Inflammatory macrophage treated with lipopolysaccharide for 4 hours (primary cell): ENCODE results near the gene DENND4A.
"Not testable (repeated sequence)": the region's sequence is repeated elsewhere in the genome, so short reads cannot be mapped to it uniquely, and the experiment has no call there.

ENCODE experiments used
- DNase-seq: peaks from one replicate; pipeline ENCODE4 v3.0.0-alpha.2; 2020

Gene DENND4A

DNA sequence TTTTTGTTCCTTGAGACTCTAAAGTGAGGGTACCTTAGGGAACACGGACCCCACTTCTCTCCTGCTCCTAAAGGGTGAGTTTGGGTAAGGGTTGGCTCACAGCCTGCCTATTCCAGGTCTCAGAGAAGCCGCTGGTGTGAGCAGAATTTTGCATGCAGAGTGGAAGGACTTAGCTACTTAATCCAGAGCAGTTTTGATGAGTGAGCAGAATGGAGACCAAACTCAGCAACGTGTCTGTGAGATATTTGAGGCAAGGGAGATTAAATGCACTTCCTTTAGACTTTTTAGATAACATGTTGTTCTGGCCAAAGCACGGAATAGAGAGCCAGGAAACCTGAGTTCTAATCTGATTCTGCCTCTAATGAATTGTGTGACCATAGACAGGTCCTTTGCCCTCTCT, 165.2 kb downstream of the DENND4A start:
- DNase-seq = no peak

DNA sequence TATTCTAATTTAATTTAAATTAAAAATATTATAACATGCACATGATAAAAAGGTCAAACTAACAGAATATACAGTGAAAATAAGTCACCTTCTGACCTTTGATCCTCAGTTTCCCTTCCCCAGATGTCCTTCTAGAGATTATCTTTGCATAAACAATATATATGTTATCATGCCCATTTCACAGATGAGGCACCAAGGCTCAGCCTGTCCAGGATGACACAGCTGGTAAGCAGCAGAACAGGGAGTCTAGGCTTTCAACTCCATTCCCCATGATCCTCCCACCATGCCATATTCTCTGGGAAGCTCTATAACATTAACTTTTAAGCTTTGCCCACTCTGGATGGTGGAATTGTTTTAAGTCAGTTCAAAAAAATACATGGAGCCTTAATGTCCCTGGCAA, 169.0 kb downstream of the DENND4A start:
- DNase-seq = no peak

DNA sequence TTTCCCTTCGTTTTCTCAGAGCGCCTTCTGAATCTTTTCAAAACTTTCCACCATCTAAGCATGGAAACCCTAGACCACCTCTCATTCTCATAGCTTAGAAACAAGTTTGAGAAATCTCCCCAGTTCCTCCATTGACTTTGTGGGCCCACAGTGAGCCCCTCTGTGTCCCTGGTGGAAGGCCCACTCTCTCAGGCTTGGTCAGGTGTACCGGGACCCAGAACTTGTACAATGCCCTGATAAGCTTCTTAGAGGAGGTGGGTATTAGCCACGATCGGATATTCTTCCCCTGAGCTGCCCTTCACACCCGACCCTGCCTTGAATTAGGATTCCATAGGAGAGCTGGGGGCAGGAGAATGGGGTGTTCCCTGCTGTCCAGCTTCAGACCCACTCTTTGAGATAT, 170.5 kb downstream of the DENND4A start, which contains the start of gene SLC24A1:
TSS of gene SLC24A1 (plus strand) at position 301 of the 400 bp plus-strand sequence. CDS start 2,143 bp downstream, outside the sequence.
- no peak for DNase-seq

DNA sequence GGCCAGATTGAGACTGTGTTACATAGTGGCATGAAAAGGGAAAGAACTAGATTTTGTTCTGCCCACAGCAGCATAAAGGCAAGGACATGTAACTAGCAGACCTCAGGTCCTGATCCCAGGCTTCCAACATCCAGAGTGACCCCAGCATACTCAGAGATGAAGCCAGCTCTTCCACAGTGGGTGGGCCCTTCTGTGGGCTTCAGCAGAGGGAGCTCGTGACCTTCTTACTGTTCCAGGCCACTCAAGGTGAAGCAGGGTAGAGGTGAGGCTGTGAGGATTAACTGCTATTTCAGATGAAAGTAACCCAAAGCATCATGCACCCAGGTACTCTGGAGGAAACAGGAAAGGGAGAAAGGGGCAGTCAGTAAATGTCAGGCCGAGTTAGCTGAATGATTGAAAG, 171.3 kb downstream of the DENND4A start:
- no peak for DNase-seq

DNA sequence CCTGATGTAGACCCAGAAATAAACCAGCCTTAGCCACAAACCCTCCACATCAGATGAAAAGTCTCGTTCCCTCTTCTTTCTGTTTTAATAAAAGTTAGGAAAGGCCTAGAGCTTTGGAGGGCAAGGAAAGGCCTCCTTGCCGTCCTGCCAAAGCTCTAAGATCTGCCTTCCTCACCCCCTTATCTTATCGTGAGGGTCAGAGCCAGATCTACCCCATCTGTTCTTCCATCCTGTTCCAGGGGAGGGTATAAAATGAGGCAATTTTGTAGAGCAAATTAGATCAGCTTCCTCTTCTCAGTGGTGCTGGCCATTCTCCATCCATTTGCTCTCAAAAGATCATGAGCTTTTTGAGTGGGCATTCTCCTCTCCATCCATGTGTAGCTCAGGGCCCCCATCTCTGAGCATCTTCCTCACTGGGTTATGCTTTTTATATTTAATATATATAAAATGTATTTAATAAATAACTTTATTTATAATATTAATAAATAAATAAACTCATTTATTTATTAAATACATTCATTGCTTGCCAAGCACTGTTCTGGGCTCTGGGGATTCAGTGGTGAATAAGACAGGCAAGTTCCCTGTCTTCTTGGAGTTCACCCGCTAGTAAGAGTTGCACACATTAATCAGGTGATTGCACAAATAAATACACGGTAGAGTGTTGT, 172.3 kb downstream of the DENND4A start:
- no peak for DNase-seq

DNA sequence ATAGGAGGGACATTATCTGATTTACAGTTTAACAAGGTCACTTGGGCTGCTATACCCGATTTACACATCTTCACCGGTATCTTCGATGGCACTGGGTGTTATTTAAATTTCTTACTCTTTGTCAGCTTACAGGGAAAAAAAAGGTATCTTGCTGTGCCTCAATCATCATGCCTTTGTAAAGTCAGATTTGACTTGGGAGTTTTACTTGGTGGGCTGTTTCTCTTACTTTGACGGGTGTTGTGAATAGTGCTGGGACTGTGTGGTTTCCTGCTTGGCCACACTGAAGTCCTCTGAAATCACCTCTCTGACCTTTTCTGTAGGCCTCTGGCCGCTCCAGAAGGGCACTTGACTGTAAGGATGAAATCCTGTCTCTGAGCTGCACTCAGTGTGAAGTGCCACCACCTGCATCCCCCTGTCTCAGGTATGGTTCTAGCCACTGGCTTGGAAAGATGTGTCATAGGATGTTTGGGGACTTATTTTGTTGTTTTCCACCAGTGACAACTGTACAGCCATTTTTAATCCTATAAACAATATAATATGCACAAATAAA, 173.5 kb downstream of the DENND4A start:
- no peak for DNase-seq

DNA sequence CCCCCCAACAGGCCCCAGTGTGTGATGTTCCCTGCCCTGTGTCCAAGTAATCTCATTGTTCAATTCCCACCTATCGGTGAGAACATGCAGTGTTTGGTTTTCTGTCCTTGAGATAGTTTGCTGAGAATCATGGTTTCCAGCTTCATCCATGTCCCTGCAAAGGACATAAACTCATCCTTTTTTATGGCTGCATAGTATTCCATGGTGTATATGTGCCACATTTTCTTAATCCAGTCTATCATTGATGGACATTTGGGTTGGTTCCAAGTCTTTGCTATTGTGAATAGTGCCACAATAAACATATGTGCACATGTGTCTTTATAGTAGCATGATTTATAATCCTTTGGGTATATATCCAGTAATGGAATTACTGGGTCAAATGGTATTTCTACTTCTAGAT, 176.2 kb downstream of the DENND4A start:
- DNase-seq = not testable (repeated sequence)

DNA sequence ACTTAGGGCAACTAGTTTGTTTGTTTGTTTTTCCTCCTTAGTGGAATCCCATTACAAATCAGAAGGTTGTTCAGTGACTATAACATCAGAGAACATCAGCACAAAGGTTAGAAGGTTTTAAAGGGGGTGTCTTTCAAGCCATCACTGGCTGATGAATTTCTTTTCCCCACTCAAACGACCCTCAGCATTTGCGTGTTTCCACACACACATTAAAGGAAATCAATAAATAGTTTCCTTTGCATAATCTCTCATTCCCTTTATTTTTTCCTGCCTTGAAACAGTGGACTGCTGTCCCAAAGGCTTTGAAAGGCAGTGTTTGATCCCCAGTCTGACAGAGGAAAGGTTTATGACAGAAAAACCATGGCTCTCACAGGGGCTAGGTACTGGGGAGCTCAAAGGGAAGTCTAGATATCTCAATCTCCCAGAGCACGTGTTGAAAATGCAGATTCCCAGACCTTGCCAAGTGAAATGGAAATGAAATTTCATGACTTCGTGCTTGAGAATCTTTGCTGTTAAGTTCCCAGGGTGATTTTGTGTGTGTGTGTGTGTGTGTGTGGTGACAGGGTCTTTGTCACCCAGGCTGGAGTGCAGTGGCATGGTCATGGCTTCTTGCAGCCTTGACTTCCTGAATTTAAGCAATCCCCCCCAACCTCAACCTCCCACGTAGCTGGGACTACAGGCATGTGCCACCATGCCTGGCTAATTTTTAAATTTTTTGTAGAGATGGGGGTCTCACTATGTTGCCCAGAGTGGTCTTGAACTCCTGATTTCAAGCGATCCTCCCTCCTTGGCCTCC, 178.9 kb downstream of the DENND4A start:
- DNase-seq = peak; percentile 62

DNA sequence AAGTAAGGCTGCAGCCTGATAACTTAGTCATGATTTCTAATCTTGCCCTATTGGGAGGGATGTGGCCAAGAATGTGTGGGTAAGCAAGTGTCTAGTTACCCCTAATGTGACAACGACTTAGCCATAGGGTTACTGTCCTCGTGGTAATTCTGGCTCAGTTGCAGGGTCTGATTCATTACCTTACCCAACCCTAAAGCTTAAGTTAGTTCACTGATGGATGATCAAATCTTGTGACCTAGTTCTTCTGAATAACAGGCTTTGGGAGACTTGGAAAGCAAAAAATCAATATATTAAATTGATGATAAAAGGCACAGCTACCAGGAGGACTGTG, 179.5 kb downstream of the DENND4A start:
- DNase-seq = peak; percentile 59

DNA sequence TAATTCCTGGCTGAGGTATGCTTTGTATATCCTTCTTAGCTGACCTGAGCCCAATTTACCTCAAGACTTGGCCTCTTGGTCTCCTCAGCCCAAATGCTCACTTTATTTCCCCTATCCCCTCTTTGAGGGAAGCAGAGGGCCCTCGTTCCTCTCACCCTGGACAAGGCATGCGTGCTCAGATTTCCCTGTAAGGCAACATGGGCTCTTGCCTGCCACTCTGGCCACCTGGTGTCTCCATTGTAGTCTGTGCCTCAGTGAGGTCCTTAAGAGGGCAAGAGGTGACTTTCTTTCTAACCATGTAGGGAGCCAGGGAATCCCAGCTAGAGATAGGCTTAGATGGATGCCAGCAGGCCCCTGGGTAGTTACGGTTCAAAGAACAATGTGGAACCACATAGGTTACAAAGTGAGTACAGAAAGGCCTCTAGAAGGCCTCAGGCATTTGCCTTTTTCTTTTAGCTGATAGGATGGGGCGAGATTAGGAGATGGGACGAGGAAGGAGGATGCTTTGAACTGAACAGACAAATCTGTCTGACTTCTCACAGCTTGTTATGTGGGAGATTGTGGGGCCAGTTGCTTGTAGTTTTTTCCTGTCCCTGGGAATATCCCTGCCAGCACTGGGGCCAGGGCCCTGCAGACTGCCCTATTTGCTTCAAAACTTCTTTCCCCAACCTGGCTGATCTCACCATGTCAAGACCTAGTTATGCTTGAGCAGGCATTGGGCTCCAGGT, 180.0 kb downstream of the DENND4A start:
- DNase-seq = no peak

DNA sequence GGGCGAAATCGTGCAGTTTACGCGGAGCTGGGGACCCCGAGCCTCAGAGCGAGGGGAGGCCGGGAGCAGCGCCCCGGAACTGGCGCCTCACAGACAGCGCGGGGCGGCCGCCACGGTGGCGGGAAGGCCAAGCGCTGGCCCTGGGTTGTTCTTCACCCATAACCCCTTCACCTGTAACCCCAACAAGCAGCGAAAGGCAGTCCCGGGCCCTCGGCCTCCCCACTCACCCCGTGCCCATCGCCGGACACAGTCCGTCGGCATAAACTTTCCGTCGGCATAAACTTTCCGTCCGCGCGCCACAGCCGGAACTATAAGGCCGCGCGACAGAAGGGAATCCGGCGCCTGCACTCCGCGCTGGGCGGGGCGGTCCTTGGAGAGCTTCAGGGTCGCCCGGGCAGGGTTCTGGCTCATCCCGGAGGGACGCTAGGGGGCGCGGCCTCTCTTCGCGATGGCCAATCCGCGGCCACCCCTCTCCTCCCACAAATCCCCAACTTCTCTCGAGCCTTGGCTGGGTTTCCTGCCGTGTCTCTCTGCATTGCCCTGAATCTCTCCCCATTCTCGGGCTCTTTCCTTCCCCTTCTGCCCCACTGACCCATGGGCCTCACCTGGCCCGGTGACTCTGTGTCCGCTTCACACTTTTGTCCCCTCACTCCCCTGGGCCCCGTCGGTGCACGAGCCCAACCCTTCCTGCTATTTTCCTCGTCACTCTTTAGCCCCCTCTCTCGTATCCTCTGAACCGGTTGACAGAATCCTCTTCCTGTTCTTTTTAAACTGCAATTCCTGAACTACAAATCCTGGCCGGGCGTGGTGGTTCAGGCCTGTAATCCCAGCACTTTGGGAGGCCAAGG, 181.0 kb downstream of the DENND4A start, which contains the start of gene INTS14:
TSS of gene INTS14 (minus strand) at position 261 of the 848 bp plus-strand sequence. CDS start 3,751 bp downstream, outside the sequence.
- peak; percentile 98 for DNase-seq
